PC-9 (cell line): Measurements from ENCODE around the gene SPTBN5.

Source experiments
- CTCF ChIP-seq: fragments of 200-600 bp; sonication (generic); conservative IDR thresholded peaks from 2 replicates; pipeline ENCODE4 v1.6.1; 2017; ENCODE audit warnings: mixed run types, antibody characterized with exemption, mild to moderate bottlenecking, moderate library complexity
- EZH2 ChIP-seq: fragments of 200-600 bp; sonication (generic); IDR thresholded peaks from 2 replicates; pipeline ENCODE4 v1.8.0; 2017; ENCODE audit warnings: antibody characterized with exemption, low read depth

GRCh38 chr15:41865490-41866055, 28.3 kb downstream of the SPTBN5 start:
- TF ChIP-seq CTCF (no peak), EZH2 (no peak)
